ENCODE measurements around the gene NECAB2. TPM values are rescaled to one million over a fixed set of nuclear protein-coding genes. Genes with fewer than 3 reads are reported as not detected.

The NECAB2 gene
- total RNA-seq, 1 donor: 0.72 TPM

DNA sequence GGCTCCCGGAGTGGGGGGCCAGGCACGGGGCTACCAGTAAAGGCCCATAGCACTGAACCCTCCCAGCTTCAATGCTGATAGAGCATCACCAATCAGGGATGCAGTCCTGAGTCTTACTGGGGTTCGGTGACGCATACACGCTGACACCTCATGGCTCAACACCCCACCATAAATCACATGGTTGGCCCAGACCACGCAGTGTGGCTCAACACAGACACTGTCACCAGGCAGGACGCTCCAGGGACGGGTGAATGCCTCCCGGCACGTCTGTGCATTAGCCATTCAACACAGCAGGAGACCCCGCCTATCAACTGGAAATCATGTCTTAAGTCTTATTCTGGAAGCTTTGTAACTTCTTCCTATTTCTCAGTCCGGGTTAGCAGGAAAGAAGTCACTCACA, 35.0 kb downstream of the NECAB2 start:
- Histone ChIP-seq H3K4me1 (ENCODE audit: insufficient read depth, low read length) (no peaks in the 10 kb centered on the region), H3K27ac (ENCODE audit: low read depth, low read length) (no peak overlapping the region), H3K9me3 (ENCODE audit: low read depth, low read length) (no peaks in the 10 kb centered on the region), H3K36me3 (ENCODE audit: insufficient read depth, low read length) (no peaks in the 10 kb centered on the region), H4K20me1 (ENCODE audit: insufficient read depth, low read length) (no peaks in the 10 kb centered on the region), H2AFZ (ENCODE audit: low read length) (no peak overlapping the region), H3K79me2 (ENCODE audit: insufficient read depth, low read length) (no peaks in the 10 kb centered on the region), H3K4me2 (ENCODE audit: insufficient read depth, low read length) (no peak overlapping the region), H3K4me3 (ENCODE audit: insufficient read depth, low read length) (no peak overlapping the region), H3K27me3 (ENCODE audit: insufficient read depth, low read length) (peaks cover 11% of the 10 kb centered on the region)
- TF ChIP-seq, protein P1, sequence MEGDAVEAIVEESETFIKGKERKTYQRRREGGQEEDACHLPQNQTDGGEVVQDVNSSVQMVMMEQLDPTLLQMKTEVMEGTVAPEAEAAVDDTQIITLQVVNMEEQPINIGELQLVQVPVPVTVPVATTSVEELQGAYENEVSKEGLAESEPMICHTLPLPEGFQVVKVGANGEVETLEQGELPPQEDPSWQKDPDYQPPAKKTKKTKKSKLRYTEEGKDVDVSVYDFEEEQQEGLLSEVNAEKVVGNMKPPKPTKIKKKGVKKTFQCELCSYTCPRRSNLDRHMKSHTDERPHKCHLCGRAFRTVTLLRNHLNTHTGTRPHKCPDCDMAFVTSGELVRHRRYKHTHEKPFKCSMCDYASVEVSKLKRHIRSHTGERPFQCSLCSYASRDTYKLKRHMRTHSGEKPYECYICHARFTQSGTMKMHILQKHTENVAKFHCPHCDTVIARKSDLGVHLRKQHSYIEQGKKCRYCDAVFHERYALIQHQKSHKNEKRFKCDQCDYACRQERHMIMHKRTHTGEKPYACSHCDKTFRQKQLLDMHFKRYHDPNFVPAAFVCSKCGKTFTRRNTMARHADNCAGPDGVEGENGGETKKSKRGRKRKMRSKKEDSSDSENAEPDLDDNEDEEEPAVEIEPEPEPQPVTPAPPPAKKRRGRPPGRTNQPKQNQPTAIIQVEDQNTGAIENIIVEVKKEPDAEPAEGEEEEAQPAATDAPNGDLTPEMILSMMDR (IDR thresholded peaks at IDR 0.05; ENCODE audit: extremely low read depth, low read depth, low read length): no peak
- DNase-seq (ENCODE audit: insufficient read length, low spot score, missing footprints): no peak

DNA sequence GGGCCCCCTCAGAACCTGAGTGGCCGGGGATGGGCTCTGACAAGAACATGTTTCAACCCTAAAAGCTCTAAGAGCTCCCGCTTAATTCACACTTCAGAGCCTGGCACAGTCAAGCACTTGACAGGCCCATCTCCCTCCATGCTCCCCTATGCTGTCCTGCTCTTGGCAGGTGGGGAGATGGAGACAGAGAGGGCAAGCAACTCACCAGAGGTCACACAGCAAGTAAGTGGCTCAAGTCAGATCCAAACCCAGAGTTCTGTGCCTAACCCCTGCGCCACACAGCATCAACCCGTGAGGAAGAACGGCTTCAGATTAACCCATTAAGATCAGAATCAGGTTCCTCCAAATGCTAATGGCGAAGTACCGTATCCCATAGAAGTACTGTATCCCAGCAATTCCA, 36.4 kb downstream of the NECAB2 start:
- H3K4me2 ChIP-seq (ENCODE audit: insufficient read depth, low read length): no peak overlapping the region
- H2AFZ ChIP-seq (ENCODE audit: low read length): no peak overlapping the region
- no peaks in the 10 kb centered on the region for H3K36me3 ChIP-seq (ENCODE audit: insufficient read depth, low read length)
- H3K4me1 ChIP-seq (ENCODE audit: insufficient read depth, low read length): no peaks in the 10 kb centered on the region
- TF ChIP-seq, protein P1 (IDR thresholded peaks at IDR 0.05; ENCODE audit: extremely low read depth, low read depth, low read length): no peak
- no peak overlapping the region for H3K4me3 ChIP-seq (ENCODE audit: insufficient read depth, low read length)
- no peak for DNase-seq (ENCODE audit: insufficient read length, low spot score, missing footprints)
- peaks cover 16% of the 10 kb centered on the region for H3K27me3 ChIP-seq (ENCODE audit: insufficient read depth, low read length)
- no peak overlapping the region for H3K27ac ChIP-seq (ENCODE audit: low read depth, low read length)
- H4K20me1 ChIP-seq (ENCODE audit: insufficient read depth, low read length): no peaks in the 10 kb centered on the region
- no peaks in the 10 kb centered on the region for H3K9me3 ChIP-seq (ENCODE audit: low read depth, low read length)
- no peaks in the 10 kb centered on the region for H3K79me2 ChIP-seq (ENCODE audit: insufficient read depth, low read length)

DNA sequence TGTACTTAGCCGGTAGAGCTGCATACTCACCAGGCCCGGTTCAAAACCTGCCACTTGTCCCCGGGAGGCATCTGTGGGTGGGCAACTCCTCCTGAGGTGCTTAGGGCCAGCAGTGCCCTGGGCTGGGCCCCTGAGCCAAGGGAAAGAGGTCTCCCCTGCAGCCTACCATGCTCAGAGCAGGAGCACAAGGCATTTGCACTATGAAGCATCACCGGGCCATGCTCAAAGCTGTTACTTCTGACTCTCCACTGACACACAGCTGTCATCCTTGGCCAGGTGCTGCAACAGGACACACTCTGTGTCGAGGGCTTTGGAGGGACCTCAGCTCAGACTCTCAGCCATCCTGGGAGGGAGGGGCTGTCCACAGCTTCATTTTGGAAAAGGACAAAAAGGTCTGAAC, 37.3 kb downstream of the NECAB2 start:
- Histone ChIP-seq H3K27me3 (ENCODE audit: insufficient read depth, low read length) (peaks cover 16% of the 10 kb centered on the region), H3K4me1 (ENCODE audit: insufficient read depth, low read length) (no peaks in the 10 kb centered on the region), H2AFZ (ENCODE audit: low read length) (no peak overlapping the region), H4K20me1 (ENCODE audit: insufficient read depth, low read length) (no peaks in the 10 kb centered on the region), H3K4me2 (ENCODE audit: insufficient read depth, low read length) (no peak overlapping the region), H3K4me3 (ENCODE audit: insufficient read depth, low read length) (no peak overlapping the region), H3K9me3 (ENCODE audit: low read depth, low read length) (no peaks in the 10 kb centered on the region), H3K36me3 (ENCODE audit: insufficient read depth, low read length) (no peaks in the 10 kb centered on the region), H3K79me2 (ENCODE audit: insufficient read depth, low read length) (no peaks in the 10 kb centered on the region), H3K27ac (ENCODE audit: low read depth, low read length) (no peak overlapping the region)
- TF ChIP-seq, protein P1 (IDR thresholded peaks at IDR 0.05; ENCODE audit: extremely low read depth, low read depth, low read length): no peak
- peak; percentile 76 for DNase-seq (ENCODE audit: insufficient read length, low spot score, missing footprints)

DNA sequence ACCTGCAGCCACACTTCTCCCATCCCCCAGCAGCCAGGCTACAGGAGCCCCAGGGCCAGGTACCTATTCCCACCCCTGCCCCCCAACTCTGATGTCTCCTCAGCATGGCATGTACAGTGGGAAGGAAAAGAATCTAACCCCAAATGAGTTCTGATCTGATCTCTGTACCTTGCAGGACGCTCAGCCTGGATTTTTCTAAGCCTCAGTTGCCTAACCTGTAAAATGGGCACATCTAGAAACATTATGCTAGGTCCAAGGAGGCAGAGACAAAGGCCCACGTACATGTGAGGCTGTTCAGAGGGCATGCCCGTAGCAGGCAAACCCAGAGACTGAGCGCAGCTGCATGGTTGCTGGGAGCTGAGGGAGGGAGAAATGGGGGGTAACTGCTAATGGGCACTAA, 39.5 kb downstream of the NECAB2 start:
- peaks cover 14% of the 10 kb centered on the region for H3K27me3 ChIP-seq (ENCODE audit: insufficient read depth, low read length)
- TF ChIP-seq, protein P1 (IDR thresholded peaks at IDR 0.05; ENCODE audit: extremely low read depth, low read depth, low read length): no peak

More for the DNA sequence above, 39.5 kb downstream of the NECAB2 start:
- H3K4me2 ChIP-seq (ENCODE audit: insufficient read depth, low read length): no peak overlapping the region
- no peaks in the 10 kb centered on the region for H3K79me2 ChIP-seq (ENCODE audit: insufficient read depth, low read length)
- H4K20me1 ChIP-seq (ENCODE audit: insufficient read depth, low read length): no peaks in the 10 kb centered on the region
- no peak for DNase-seq (ENCODE audit: insufficient read length, low spot score, missing footprints)
- no peak overlapping the region for H2AFZ ChIP-seq (ENCODE audit: low read length)
- no peaks in the 10 kb centered on the region for H3K36me3 ChIP-seq (ENCODE audit: insufficient read depth, low read length)
- H3K9me3 ChIP-seq (ENCODE audit: low read depth, low read length): no peaks in the 10 kb centered on the region
- H3K4me1 ChIP-seq (ENCODE audit: insufficient read depth, low read length): no peaks in the 10 kb centered on the region
- no peak overlapping the region for H3K4me3 ChIP-seq (ENCODE audit: insufficient read depth, low read length)
- no peak overlapping the region for H3K27ac ChIP-seq (ENCODE audit: low read depth, low read length)

Measured in osteoblast (primary cell).